DND-41 (cell line): ENCODE data around the gene SMARCA2.

Experiments
- CTCF ChIP-seq: IDR thresholded peaks from 2 replicates; pipeline ENCODE4 v1.5.1; 2012; ENCODE audit warnings: borderline replicate concordance, low read length, moderate library complexity, mild to moderate bottlenecking; ENCODE audit not compliant: poor library complexity, severe bottlenecking; ENCODE audit errors: extremely low read depth
- EZH2 ChIP-seq: IDR thresholded peaks from 3 replicates; pipeline ENCODE4 v1.6.1; 2012; ENCODE audit warnings: borderline replicate concordance, low read depth, mild to moderate bottlenecking, moderate library complexity, low read length, inconsistent platforms; ENCODE audit not compliant: severe bottlenecking

- TF ChIP-seq CTCF = no peak
- TF ChIP-seq EZH2 = no peak
Measured at GRCh38 chr9:2220036-2220435, 204.9 kb downstream of the SMARCA2 start.
